ENCODE data around the gene EIF1AD.

DNA sequence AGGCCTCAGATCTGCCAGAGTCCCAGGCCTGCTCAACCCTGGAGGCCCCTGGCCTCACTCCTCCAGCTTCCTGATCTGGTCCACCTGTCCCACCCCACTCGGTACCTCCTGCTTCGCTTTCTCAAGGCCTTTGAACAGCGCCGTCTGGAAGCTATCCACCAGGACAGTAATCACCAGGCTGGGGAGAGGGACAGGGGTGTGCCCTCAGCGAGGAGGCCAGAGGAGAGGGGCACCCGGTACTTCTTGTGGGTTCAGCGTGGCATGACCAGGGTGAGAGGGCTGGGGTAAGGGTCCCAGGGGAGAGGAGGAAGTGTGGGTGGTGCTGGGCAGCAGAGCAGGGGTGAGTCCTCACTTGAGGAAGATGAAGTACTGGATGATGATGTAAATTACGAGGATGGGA, 18.3 kb upstream of the EIF1AD start:
- TF ChIP-seq POLR2AphosphoS5 (IDR thresholded peaks at IDR 0.05; ENCODE audit: low read depth, low read length) = no peak
- no peak for TF ChIP-seq JUND (IDR thresholded peaks at IDR 0.05; ENCODE audit: low read length)
- TF ChIP-seq POLR2A (IDR thresholded peaks at IDR 0.05; ENCODE audit: control extremely low read depth in 1 of 2, low read depth in 2 of 2, low read length in 2 of 2) = no peak
- TF ChIP-seq, protein P1, sequence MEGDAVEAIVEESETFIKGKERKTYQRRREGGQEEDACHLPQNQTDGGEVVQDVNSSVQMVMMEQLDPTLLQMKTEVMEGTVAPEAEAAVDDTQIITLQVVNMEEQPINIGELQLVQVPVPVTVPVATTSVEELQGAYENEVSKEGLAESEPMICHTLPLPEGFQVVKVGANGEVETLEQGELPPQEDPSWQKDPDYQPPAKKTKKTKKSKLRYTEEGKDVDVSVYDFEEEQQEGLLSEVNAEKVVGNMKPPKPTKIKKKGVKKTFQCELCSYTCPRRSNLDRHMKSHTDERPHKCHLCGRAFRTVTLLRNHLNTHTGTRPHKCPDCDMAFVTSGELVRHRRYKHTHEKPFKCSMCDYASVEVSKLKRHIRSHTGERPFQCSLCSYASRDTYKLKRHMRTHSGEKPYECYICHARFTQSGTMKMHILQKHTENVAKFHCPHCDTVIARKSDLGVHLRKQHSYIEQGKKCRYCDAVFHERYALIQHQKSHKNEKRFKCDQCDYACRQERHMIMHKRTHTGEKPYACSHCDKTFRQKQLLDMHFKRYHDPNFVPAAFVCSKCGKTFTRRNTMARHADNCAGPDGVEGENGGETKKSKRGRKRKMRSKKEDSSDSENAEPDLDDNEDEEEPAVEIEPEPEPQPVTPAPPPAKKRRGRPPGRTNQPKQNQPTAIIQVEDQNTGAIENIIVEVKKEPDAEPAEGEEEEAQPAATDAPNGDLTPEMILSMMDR (IDR thresholded peaks at IDR 0.05; ENCODE audit: control extremely low read depth in 1 of 3, insufficient read depth in 1 of 3, low read depth in 1 of 3, low read length in 3 of 3) = no peak
- TF ChIP-seq SAP30 (IDR thresholded peaks at IDR 0.05; ENCODE audit: insufficient read depth, insufficient replicate concordance, low read length) = no peak
- TF ChIP-seq NRF1 (IDR thresholded peaks at IDR 0.05; ENCODE audit: low read depth, low read length) = no peak

Data from H1 (cell line).